Measurements from ENCODE around the gene EHD2.

DNA sequence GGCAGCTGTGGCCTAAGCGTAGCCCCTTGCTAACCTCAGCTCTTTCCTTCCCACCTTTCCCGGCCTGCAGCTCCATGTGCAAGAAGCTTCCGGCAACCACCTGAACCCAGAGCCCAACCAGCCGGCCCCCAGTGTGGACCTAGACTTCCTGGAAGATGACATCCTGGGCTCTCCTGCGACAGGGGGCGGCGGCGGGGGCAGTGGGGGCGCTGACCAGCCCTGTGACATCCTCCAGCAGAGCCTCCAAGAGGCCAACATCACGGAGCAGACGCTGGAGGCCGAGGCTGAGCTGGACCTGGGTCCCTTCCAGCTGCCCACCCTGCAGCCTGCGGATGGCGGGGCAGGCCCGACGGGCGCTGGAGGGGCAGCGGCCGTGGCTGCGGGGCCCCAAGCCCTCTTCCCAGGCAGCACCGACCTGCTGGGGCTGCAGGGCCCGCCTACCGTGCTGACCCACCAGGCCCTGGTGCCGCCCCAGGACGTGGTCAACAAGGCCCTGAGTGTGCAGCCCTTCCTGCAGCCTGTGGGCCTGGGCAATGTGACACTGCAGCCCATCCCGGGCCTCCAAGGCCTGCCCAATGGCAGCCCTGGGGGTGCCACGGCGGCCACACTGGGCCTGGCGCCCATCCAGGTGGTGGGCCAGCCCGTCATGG, 33.8 kb upstream of the EHD2 start:
- TF ChIP-seq, protein P1, sequence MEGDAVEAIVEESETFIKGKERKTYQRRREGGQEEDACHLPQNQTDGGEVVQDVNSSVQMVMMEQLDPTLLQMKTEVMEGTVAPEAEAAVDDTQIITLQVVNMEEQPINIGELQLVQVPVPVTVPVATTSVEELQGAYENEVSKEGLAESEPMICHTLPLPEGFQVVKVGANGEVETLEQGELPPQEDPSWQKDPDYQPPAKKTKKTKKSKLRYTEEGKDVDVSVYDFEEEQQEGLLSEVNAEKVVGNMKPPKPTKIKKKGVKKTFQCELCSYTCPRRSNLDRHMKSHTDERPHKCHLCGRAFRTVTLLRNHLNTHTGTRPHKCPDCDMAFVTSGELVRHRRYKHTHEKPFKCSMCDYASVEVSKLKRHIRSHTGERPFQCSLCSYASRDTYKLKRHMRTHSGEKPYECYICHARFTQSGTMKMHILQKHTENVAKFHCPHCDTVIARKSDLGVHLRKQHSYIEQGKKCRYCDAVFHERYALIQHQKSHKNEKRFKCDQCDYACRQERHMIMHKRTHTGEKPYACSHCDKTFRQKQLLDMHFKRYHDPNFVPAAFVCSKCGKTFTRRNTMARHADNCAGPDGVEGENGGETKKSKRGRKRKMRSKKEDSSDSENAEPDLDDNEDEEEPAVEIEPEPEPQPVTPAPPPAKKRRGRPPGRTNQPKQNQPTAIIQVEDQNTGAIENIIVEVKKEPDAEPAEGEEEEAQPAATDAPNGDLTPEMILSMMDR (conservative IDR thresholded peaks at IDR 0.05; ENCODE audit: low read depth, low read length), result no peak
- TF ChIP-seq RFX5 (IDR thresholded peaks at IDR 0.05; ENCODE audit: low read depth, low read length), result no peak
- no peak for TF ChIP-seq POLR2A (IDR thresholded peaks at IDR 0.05; ENCODE audit: low read depth, low read length)
- TF ChIP-seq FOS (IDR thresholded peaks at IDR 0.05; ENCODE audit: low read depth, low read length), result no peak
- TF ChIP-seq, protein P2, sequence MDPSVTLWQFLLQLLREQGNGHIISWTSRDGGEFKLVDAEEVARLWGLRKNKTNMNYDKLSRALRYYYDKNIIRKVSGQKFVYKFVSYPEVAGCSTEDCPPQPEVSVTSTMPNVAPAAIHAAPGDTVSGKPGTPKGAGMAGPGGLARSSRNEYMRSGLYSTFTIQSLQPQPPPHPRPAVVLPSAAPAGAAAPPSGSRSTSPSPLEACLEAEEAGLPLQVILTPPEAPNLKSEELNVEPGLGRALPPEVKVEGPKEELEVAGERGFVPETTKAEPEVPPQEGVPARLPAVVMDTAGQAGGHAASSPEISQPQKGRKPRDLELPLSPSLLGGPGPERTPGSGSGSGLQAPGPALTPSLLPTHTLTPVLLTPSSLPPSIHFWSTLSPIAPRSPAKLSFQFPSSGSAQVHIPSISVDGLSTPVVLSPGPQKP (IDR thresholded peaks at IDR 0.05; ENCODE audit: borderline replicate concordance, low read depth, low read length), result no peak
- TF ChIP-seq, protein P3, sequence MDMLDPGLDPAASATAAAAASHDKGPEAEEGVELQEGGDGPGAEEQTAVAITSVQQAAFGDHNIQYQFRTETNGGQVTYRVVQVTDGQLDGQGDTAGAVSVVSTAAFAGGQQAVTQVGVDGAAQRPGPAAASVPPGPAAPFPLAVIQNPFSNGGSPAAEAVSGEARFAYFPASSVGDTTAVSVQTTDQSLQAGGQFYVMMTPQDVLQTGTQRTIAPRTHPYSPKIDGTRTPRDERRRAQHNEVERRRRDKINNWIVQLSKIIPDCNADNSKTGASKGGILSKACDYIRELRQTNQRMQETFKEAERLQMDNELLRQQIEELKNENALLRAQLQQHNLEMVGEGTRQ (IDR thresholded peaks at IDR 0.05; ENCODE audit: low read depth, low read length), result no peak
- no peak for TF ChIP-seq NFE2L2 (IDR thresholded peaks at IDR 0.05; ENCODE audit: low read depth, low read length)
- TF ChIP-seq MXI1 (IDR thresholded peaks at IDR 0.05; ENCODE audit: borderline replicate concordance, low read depth, low read length), result no peak
- TF ChIP-seq CHD1 (IDR thresholded peaks at IDR 0.05; ENCODE audit: low read depth, low read length), result no peak

Data from IMR-90 (cell line).